HFF-Myc (cell line): ENCODE data around the gene HLA-A.

Source experiments
- DNase-seq: peaks from one replicate; pipeline ENCODE4 v3.0.0-alpha.2; 2011; ENCODE audit warnings: low read depth; ENCODE audit errors: extremely low read depth
- H3K4me3 ChIP-seq: replicated peaks from 2 replicates; pipeline ENCODE4 v1.5.1; 2011; ENCODE audit warnings: low read depth, mild to moderate bottlenecking, control low read depth, low read length
- CTCF ChIP-seq: IDR thresholded peaks from 2 replicates; pipeline ENCODE4 v1.5.1; 2012; ENCODE audit warnings: mild to moderate bottlenecking, low read depth, low read length, control low read depth; ENCODE audit errors: missing control alignments

The HLA-A gene

GRCh38 chr6:29924287-29924686 is 18.0 kb upstream of the HLA-A start:
- DNase-seq: no peak
- no peak overlapping the region for H3K4me3 ChIP-seq
- no peak for TF ChIP-seq CTCF

GRCh38 chr6:29924731-29925130 is 17.6 kb upstream of the HLA-A start:
- TF ChIP-seq CTCF: no peak
- no peak overlapping the region for H3K4me3 ChIP-seq
- no peak for DNase-seq

- no peak overlapping the region for H3K4me3 ChIP-seq
- DNase-seq: no peak
- no peak for TF ChIP-seq CTCF
These were observed 17.0 kb upstream of the HLA-A start for GRCh38 chr6:29925321-29925720.

- H3K4me3 ChIP-seq: peak overlapping the region; percentile 51
- DNase-seq: no peak
- TF ChIP-seq CTCF: no peak
These were observed 16.5 kb upstream of the HLA-A start for GRCh38 chr6:29925727-29926412.

GRCh38 chr6:29926413-29927274 is 15.7 kb upstream of the HLA-A start:
- peak overlapping the region; percentile 51 for H3K4me3 ChIP-seq
- peak; percentile 25 for DNase-seq
- no peak for TF ChIP-seq CTCF

- no peak for DNase-seq
- TF ChIP-seq CTCF: no peak
- peak overlapping the region; percentile 51 for H3K4me3 ChIP-seq
These were observed 15.1 kb upstream of the HLA-A start for GRCh38 chr6:29927275-29927569.
